ENCODE data around the gene TMEM108.

DNA sequence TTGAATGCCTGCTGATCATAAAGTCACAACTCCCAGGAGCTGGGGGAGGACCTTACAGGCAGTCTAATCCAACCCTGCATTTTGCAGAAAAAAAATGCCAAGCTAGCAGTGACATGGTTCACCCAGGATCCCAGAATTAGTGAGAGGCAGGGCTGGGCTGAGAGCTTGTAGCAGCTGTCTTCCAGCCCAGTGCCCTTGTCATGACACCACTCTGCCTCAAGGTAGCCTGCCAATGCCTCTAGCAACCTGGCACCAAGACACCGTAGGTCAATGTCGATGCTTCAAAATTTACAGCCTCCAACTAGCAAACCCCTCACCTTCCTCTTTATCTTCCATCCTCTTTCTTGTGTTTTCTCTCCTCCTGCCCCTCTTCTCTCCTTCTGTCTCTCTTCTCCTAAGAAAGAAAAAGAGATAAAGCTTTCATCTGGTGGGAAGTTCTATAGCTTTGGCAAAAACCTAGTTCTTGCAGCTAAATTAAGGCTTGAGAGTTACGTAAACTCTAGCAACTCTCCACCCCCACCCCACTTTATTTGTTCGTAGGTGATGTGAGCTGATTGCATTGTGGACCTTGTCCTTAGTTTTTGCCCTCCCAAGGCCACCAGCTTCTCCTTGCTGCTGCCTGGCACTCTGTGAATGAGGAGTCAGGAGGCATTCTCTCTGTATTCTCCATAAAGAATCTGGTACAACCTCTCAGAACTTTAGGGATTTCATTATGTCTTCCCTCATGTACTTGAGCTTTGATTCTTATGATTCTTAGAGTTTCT is 343.3 kb downstream of the TMEM108 start:
- TF ChIP-seq CBX3 (IDR thresholded peaks at IDR 0.05; ENCODE audit: borderline replicate concordance, low read depth) = no peak
- no peak for TF ChIP-seq NFIC (IDR thresholded peaks at IDR 0.05; ENCODE audit: low read depth, low read length)
- TF ChIP-seq CTCF (IDR thresholded peaks at IDR 0.05 in 2 of 3, conservative IDR thresholded peaks at IDR 0.05 in 1 of 3; ENCODE audit: control insufficient read depth in 2 of 3, extremely low read depth in 1 of 3, insufficient read depth in 1 of 3, low read depth in 3 of 3, low read length in 3 of 3) = no peak
- no peak for TF ChIP-seq CHD1 (IDR thresholded peaks at IDR 0.05; ENCODE audit: low read depth, low read length)
- no peak for TF ChIP-seq POLR2A (IDR thresholded peaks at IDR 0.05; ENCODE audit: low read depth, low read length)
- TF ChIP-seq MAX (IDR thresholded peaks at IDR 0.05; ENCODE audit: low read depth, low read length) = no peak
- TF ChIP-seq BMI1 (IDR thresholded peaks at IDR 0.05; ENCODE audit: borderline replicate concordance) = no peak
- TF ChIP-seq GABPA (IDR thresholded peaks at IDR 0.05; ENCODE audit: low read depth) = no peak
- TF ChIP-seq ZBTB11 (CRISPR knock-in tag; IDR thresholded peaks at IDR 0.05) = no peak
- TF ChIP-seq MYC (IDR thresholded peaks at IDR 0.05; ENCODE audit: insufficient read depth, insufficient read length, insufficient replicate concordance, low read length, severe bottlenecking) = no peak
- TF ChIP-seq TBL1XR1 (IDR thresholded peaks at IDR 0.05; ENCODE audit: low read depth, low read length) = no peak
- no peak for TF ChIP-seq SPI1 (IDR thresholded peaks at IDR 0.05; ENCODE audit: borderline replicate concordance, insufficient read depth, low read depth, low read length)
- no peak for TF ChIP-seq SMAD1 (IDR thresholded peaks at IDR 0.05; ENCODE audit: low read depth, partially characterized antibody)

All from GM12878 (cell line).